GM13977 (cell line): ENCODE data around the gene SNCAIP.
A peak's percentile ranks its signal among the peaks of the same experiment; 100 is the strongest.

Experiments used
- DNase-seq: peaks from one replicate; pipeline ENCODE4 v3.0.0; 2012; ENCODE audit warnings: low spot score
- in situ Hi-C: fragments of 300-500 bp; cut with MboI; formaldehyde crosslinking; loops from one replicate; pipeline ENCODE4 v1.12.0; 2022; ENCODE audit warnings: low sequenced_read_pairs, low pct_unique_long_range_greater_than_20kb, mixed read lengths, inconsistent platforms; ENCODE audit not compliant: unreplicated experiment
- TF ChIP-seq, protein P1 (sequence below): IDR thresholded peaks from 2 replicates; pipeline ENCODE4 v1.5.1; 2012; ENCODE audit warnings: mild to moderate bottlenecking, control low read depth; ENCODE audit not compliant: insufficient read depth; ENCODE audit errors: extremely low read depth, missing control alignments

The SNCAIP gene

DNA sequence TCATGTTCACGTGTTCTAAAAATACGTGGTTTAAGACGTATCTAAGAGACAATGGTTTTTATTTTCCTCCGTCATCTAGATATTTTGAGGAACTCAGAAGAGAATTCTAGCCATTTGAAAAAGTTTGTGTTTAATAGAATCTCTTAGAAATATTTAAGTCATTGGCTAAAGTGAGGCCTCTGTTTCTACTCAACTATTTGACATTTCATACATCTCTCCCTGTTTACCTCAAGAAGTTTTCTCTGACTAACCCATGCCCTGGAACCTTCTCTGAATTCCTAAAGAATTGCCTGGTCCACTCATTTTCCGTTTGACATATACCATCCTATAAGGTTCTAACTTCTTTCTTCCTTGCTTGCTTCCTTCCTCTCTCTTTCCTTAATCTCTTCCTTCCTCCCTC is 178.7 kb downstream of the SNCAIP start:
- in situ Hi-C loops, result no loop called here
- TF ChIP-seq, protein P1, sequence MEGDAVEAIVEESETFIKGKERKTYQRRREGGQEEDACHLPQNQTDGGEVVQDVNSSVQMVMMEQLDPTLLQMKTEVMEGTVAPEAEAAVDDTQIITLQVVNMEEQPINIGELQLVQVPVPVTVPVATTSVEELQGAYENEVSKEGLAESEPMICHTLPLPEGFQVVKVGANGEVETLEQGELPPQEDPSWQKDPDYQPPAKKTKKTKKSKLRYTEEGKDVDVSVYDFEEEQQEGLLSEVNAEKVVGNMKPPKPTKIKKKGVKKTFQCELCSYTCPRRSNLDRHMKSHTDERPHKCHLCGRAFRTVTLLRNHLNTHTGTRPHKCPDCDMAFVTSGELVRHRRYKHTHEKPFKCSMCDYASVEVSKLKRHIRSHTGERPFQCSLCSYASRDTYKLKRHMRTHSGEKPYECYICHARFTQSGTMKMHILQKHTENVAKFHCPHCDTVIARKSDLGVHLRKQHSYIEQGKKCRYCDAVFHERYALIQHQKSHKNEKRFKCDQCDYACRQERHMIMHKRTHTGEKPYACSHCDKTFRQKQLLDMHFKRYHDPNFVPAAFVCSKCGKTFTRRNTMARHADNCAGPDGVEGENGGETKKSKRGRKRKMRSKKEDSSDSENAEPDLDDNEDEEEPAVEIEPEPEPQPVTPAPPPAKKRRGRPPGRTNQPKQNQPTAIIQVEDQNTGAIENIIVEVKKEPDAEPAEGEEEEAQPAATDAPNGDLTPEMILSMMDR, result no peak
- no peak for DNase-seq

DNA sequence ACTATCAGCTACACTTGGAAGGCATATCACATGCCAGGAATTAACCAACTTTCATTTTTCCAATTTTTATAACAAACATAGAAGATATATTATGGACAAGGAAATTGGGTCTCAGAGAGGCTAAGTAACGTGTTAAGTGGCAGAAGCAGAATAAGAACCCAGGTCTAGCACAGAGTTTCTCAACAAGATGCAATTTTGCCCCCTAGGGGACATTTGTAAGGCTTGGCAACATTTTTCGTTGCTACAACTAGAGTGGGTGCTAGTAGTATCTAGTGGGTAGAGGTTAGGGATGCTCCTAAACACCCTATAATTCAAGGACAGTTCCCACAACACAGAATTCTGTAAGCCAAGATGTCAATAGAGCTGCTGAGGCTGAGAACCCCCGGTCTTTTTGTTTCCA is 180.6 kb downstream of the SNCAIP start:
- DNase-seq, result peak; percentile 24
- TF ChIP-seq, protein P1, result peak; percentile 37
- in situ Hi-C loops, result no loop called here

DNA sequence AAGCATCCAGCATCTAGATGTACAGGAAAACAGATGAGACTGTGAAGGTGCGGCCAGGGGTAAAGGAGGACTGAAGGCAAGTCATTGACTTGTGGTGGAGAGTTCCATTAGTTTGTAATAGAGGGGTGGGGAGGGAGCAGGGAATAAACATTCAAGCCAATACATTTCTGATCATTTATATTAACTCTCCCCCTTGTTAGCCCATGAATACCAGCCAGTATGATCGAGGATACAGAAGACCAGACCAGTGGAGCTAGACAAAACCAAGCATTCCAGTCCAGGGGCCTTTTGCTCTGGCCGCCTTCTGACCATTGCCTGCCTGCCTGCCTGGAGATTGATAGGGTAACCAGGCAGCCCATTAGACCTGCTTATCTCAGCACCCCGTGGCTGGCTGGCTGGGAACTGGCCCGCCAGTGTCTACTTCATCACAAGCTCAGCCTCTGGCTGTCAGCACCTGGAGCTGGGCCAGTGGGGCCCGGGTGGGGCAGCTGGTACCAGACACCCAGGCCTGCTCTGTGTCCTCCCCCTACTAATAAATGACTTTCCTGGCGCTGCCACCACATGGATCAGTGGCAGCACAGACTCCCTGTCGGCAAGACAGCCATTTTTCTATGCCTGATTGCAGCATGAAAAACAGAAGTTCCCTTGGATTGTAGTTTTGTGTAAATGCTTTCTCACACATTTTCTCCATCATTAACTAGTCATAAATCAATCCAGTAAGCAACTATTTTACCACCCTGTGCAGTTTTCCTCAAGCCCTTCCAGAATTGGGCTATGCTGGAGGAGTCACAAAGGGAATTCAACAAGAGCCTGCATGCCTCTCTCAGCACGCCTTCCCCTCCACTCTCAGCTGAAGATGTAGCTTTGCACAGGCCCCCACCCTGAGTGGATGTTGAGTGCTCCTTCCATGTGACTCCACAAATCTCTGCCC is 181.3 kb downstream of the SNCAIP start:
- TF ChIP-seq, protein P1, result no peak
- DNase-seq, result no peak

DNA sequence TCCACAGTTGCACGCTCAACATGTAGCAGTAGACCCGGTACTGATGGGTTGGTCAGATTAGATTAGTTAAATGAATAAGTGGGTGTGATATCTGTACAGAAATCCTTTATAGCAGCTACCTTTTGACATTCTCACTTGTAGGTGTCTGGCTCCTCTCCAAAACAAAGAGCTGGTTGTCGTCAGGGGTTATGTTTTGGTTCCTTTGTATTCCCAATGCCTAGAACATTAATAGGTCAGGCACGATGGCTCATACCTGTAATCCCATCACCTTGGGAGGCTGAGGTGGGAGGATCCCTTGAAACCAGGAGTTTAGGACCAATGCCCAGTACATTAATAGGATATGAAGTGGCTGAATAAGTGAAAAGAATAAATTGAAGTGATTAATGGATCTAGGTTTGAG is 182.1 kb downstream of the SNCAIP start:
- no peak for DNase-seq
- in situ Hi-C loops, result no loop called here
- TF ChIP-seq, protein P1, result no peak

More for the DNA sequence above, 181.3 kb downstream of the SNCAIP start:
- in situ Hi-C loops, result no loop called here

DNA sequence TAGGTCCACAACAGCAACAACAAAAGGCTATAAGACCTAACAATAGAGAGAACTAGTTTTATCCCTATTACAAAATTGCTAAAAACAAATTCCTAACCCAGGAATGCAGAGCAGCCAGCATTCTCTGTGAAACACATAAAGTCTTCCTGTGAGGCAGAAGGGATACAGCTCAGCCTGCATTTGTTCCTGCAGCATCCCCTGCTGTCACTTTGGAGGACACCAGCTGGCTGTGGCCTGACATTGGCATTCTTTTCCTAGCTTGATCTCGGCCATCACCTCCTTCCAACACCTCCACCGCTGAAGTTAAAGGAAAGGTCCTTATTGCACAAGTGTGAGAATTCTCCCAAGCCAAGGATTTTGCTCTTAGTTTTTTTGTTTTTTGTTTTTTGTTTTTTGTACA is 186.1 kb downstream of the SNCAIP start:
- in situ Hi-C loops, result no loop called here
- DNase-seq, result no peak
- TF ChIP-seq, protein P1, result no peak

DNA sequence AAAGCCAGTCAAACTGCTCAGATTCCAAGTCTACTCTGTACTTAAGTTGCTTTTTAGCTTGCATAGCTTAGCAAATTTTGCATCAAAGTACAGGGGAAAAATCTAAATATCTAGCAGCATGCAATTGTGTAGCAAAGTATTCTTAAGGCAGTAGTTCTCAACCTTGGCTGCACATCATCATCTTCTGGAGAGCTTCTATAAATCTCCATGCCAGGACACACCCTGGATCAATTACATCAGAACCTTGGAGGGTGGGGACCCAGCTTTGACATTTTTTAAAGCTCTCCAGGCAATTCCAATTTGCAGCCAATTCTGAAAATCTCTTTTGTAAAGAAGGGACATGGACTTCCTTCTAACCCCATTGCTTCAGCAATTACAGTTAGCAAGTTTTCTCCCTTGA is 187.5 kb downstream of the SNCAIP start:
- TF ChIP-seq, protein P1, result no peak
- in situ Hi-C loops, result no loop called here
- DNase-seq, result no peak
